Middle frontal gyrus (tissue), 1 donor: Measurements from ENCODE around the gene TPPP.
A peak's percentile ranks its signal among the peaks of the same experiment; 100 is the strongest.
"Not testable (repeated sequence)": the region's sequence is repeated elsewhere in the genome, so short reads cannot be mapped to it uniquely, and the experiment has no call there.

ENCODE experiments used
- DNase-seq: peaks from one replicate; pipeline ENCODE4 v3.0.0-alpha.2; 2015; ENCODE audit warnings: low spot score; ENCODE audit errors: extremely low spot score

TPPP gene

DNA sequence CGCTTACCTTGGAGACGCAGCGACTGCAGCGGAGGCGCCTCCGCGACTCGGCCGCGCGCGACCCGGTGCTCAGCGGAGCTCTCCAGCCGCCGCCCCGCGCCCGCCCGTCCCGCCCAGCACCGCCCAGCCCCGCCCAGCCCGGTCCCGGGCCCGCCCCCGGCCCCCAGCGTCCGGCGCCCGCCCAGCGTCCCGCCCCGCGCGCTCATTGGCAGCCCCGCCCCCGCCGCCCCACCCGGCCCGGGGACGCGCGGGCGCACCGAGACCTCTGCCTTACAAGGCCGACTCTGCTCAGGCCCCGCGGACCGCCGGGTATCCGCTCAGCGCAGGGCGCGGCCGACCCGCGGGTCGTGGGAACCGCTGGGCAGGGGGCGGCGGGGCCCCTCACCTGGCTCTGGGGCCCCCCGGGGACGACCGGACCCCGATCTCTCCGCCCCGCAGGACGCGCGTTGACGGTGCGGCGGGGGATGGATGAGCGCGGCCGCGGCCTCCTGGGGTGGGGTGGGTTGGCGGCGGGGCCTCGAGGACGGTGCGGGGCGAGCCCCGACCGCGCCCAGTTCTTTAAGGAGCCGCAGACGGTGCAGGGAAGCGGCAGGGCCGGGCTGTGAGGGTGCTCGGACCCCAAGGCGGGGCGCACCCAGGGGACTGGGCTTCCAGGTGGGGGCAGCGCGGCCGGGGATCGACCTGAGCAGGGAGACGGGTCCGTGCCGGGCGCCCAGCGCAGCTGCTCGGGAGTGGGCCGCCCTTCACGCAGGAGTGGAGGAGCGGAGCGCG, at the start of gene TPPP:
TPPP (minus strand) TSS at position 82 of the 771 bp plus-strand sequence. CDS start 15,292 bp downstream, outside the sequence.
- peak; percentile 84 for DNase-seq

DNA sequence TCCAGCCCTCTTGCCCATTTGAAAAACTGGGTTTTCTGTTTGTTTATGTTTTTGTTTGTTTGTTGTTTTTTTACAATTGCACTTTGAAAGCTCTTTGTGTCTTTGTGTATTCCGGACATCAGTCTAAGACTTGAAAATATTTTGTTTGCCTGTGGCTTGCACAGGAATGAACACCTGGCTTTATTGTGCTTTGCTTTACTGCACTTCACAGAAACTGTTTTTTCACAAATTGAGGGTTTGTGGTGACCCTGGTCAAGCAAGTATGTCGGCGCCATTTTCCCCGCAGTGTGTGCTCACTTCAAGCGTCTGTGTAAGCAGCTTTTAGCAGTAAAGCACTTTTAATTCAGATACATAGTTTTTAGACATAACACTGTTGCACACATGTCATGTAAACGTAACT, 49.1 kb upstream of the TPPP start:
- DNase-seq, result not testable (repeated sequence)

DNA sequence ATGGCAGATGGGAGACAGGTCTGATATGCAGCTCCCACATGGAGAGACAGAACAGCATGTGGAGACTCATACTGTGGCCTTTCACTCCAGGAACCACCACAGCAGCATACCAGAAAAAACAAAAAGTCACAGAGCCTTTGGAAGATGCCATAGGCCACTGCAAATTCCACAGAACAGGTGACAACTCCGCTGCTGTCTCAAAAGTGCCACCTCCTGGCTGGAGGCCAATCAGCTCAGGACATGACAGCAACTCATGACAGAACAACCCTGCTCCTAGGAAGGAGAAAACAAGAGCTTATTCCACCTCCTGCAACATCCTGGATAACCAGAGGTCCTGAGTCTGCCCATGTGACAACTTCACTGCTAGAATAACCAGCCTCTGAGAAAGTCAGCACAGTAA, 41.0 kb upstream of the TPPP start:
- not testable (repeated sequence) for DNase-seq

DNA sequence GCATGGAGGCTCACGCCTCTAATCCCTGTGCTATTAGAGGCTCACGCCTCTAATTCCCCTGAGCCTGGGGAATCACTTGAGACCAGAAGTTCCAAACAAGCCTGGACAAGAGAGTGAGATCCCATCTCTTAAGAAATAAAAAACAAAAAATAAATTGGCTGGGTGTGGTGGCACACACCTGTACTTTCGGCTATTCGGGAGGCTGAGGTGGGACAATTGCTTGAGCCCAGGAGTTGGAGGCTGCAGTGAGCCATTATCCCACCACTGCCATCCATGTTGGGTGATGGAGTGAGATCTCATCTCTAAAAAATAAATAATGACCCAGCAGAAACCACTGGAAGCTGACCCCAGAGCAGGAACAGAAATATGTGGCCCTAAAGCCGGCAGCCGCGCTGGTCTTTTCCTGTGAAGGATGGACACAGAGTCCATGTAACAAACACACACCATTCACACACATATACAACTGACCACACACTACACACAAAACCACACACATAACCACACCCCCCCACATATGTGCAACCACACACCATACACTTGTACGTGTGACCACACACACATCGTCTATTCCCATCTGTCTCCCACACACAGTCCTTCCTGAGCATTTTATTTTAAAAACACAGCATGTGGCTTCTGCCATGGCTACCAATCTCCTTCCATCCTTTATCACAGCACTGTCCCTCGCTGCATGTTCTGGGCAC, 39.8 kb upstream of the TPPP start:
- DNase-seq, result not testable (repeated sequence)

DNA sequence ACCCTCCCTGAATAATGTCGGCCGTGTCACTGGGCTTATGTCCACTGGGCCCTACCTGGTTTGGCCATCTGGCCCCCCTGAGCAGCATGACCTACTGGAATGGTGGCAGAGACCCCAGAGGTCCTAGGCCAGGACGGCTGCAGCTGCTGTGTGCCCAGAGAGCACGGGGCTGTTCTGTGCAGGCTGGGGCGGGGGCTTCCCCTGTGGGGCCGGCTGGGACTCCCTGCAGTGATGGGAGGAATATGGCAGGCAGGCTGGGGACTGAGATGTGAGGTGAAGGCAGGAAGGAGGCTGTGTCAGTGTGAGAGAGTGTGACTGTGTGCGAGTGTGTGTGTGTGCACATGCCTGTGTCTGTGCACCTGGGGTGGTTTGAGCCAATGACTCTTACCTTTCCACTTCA, 36.1 kb upstream of the TPPP start:
- DNase-seq, result not testable (repeated sequence)

DNA sequence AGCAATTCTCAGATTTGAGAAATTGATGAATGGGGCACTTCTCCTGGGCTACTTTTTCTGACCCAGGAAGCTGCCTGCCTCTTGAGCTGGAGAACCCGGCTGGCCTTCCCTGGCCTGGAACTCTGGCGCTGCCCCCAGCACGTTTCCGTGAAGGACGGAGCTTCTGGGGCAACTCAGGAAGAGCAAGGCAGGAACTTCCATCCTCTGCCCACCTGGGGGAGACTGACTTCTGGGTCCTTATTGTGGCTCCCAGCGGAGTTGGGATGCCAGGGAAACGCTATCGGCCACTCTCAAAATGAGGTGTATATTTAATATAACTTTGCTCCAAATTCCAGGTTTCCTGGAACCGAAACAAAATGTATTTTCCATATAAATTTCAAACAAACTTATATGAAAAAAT, 33.9 kb upstream of the TPPP start:
- not testable (repeated sequence) for DNase-seq

DNA sequence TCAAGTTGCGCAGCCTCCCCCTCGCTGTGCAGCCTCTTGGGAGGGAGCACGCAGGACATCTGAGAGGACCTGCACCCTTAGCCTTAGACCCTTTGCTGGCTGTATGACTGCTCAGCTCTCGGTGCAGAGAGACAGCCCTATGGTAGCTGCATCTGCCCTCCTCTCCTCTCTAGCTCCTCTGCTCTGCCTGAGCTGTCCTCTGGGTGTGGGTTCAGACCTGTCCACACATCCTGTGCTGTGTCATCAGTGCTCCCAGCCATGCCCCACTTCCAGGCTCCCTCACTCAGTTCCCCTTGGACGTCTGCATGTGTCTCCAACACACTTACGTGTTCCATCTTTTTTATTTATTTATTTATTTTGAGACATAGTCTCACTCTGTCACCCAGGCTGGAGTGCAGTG, 30.7 kb upstream of the TPPP start:
- DNase-seq, result not testable (repeated sequence)

DNA sequence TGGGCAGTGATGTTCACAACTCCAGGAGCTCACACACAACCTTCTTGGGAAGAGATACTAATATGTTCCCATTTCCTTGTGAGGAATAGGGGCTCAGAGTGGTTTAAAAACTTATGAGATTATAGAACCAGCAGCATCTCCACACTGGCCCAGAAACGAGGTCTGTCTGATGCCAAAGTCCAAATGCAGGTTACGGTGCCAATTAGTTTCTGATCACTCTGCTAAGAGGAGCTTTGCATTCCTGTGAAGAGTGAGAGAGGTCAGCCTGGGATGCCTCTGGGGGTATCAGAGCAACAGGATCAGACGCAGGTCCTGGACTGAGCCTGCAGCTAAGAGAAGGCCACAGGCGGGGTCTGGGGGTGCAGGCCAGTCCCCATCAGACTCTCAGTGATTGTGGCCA, 30.2 kb upstream of the TPPP start:
- DNase-seq, result not testable (repeated sequence)

DNA sequence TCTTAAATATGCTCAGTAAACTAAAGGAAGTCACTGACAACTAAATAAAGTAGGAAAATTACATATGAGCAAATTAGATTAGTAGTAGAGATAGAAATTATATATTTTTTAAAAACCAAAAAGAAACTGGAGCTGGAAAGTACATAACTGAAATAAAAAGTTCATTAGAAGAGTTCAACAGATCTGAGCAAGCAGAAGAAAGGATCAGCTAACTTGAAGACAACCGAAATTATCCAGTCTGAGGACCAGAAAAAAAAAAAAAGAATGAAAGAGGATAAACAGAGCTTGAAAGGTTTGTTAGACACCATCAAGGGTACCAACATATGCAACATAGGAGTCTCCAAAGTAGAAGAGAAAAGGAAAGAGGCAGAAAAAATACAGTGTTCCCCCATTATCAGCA, 26.2 kb upstream of the TPPP start:
- not testable (repeated sequence) for DNase-seq

DNA sequence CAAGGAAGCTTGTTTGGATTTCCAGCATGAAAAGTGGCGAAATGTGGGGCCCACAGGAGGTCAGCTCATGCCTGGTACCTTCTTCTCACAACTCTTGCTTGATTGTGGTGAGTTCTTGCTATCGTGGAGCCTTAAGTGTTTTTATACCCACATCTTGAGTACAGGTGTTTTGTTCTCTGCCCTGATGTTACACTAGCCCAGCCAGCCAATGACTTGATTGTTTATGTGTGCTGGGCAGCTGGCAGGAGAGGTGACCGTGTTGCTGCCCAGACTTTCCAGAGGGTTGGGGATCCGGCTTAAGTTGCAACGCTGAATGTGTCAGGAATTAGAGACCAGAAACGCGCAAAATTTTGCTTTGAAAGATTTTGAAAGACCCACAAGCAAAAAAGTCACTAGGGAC, 24.0 kb upstream of the TPPP start:
- no peak for DNase-seq

DNA sequence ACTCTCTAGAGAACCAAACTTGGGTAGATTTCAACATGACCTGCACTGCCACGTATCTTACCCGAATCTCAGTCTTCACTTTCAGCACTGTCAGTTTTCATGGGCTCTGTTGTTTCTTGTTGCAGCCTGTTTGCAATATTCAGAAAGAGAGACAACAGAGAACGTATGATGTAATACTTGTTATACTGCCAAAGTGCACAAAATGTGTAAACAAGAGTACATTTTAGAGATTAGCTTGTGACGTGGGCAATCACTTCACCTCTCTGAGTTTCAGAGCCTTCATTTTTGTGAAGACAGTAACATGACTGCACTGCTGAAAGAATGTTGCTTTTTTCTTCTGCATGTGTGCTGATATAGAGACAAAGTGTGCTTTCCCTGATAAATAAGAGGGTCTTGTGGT, 23.6 kb upstream of the TPPP start:
- DNase-seq, result not testable (repeated sequence)

DNA sequence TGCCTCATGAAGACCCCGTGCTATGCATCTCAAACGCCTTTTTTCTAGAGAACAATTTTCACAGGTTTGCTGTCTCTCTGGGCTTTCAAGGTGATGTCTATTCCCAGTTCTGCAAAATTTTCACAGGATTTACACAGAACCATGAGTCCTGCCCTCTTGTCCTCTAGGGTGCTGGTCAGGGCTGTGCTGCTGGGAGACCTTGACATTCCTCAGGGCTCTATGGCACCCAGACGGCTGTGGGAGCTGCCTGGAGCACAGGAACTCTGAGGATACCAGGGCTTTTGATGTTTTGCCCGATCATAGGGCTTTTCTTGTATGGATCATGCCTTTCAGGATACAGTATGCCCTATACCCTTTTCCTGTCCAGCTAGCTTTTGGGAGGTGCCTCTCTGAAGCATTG, 22.5 kb upstream of the TPPP start:
- not testable (repeated sequence) for DNase-seq

DNA sequence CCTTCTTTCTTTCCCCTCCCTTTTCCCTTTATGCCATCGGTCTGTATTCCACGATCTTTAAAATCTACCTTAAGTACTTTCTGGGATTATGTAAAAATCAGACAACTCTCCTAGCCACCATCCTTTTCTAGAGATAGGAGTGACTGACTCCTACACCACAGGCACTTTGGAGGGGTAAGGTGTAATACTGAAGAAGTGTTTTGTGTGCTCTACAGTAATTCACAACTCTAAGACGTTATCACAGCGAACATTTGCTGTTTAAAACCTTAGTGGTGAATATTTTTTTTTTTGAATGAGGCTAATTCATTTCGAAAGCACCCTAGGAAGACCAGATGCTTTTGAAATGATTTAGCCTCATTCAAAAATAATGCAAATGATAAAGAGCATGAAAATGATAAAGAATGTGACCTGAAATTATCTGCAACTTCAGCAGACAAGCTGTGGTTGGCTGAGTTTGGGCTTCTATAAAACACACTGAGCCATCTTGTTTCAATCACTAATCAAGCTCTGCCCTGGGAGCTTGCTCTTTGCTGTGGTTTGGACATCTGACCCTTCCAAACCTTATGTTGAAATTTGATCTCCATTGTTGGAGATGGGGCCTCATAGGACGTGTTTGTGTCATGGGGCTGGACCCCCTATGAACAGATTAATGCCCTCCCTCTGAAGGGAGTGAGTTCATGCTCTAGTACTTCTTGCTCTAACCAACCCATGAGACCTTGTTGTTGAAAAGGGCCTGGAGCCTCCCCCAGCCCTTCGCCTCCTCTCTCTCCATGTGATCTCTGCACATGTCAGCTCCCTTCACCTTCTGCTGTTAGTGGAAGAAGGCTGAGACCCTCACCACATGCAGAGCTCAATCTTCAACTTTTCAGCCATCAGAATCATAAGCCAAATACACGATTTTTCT, 21.3 kb upstream of the TPPP start:
- not testable (repeated sequence) for DNase-seq

DNA sequence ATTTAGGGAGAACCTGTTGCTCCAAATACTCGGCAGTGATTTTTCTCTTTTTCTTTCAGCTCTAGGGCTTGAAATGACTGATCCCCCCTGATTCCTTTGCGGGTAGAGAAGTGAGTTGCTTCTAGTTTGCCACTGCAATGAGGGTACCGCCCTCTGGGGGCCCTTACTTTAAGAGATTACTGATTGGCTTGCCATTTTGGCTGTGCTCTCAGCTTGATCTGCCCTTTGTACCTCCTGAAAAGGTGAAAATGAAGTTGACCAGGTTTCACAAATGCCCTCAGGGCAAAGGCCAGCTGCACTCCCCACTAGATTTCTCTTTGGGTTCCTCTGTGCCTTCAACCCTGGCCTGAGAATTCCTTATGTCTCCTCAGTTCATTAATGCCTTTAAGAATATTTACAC, 20.5 kb upstream of the TPPP start:
- DNase-seq, result not testable (repeated sequence)

DNA sequence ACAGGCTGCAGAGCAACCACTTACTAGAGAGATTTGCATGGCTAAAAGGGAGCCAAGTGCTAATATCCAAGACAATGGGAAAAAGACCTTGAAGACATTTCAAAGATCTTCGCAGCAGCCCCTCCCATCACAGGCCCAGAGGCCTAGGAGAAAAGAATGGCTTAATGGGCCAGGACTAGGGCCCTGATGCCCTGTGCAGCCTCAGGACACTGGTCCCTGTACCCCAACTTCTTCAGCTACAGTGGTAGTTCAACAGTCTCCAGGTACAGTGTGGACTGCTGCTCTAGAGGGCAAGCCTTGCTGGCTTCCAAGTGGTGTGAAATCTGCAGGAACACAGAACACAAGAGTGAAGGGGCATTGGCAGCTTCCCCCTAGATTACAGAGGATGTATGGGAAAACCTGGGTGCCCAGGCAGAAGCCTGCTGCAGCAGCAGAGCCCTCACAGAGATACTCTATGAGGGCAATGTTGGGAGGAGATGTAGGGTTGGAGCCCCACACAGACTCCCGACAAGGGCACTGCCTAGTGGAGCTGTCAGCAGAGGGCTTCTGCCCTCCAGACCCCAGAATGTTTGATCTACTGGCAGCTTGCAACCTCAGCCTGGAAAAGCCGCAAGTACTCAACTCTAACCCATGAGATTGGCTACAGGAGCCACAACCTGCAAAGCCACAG, 15.8 kb upstream of the TPPP start:
- DNase-seq, result not testable (repeated sequence)

DNA sequence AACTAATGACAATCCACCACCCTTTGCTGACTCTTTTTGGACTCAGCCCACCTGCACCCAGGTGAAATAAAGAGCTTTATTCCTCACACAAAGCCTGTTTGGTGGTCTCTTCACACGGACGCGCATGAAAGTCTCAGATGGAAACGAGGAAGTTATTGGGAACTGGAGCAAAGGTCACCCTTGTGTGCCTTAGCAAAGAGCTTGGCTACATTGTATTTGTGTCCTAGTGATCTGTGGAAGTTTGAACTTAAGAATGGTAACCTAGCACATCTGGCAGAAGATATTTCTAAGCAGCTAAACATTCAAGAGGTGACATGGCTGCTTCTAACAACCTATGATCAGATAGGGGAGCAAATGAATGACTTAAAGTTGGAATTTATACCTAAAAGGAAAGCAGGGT, 15.2 kb upstream of the TPPP start:
- not testable (repeated sequence) for DNase-seq

DNA sequence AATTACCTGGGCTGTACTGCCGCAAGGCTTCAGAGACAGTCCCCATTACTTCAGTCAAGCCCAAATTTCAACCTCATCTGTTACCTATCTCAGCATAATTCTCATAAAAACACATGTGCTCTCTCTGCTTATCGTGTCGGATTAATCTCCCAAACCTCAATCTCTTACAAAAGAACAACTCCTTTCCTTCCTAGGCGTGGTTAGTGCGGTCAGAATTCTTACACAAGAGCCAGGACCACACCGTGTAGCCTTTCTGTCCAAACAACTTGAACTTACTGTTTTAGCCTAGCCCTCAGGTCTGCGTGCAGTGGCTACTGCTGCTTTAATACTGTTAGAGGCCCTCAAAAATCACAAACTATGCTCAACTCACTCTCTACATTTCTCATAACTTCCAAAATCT, 13.0 kb upstream of the TPPP start:
- not testable (repeated sequence) for DNase-seq

DNA sequence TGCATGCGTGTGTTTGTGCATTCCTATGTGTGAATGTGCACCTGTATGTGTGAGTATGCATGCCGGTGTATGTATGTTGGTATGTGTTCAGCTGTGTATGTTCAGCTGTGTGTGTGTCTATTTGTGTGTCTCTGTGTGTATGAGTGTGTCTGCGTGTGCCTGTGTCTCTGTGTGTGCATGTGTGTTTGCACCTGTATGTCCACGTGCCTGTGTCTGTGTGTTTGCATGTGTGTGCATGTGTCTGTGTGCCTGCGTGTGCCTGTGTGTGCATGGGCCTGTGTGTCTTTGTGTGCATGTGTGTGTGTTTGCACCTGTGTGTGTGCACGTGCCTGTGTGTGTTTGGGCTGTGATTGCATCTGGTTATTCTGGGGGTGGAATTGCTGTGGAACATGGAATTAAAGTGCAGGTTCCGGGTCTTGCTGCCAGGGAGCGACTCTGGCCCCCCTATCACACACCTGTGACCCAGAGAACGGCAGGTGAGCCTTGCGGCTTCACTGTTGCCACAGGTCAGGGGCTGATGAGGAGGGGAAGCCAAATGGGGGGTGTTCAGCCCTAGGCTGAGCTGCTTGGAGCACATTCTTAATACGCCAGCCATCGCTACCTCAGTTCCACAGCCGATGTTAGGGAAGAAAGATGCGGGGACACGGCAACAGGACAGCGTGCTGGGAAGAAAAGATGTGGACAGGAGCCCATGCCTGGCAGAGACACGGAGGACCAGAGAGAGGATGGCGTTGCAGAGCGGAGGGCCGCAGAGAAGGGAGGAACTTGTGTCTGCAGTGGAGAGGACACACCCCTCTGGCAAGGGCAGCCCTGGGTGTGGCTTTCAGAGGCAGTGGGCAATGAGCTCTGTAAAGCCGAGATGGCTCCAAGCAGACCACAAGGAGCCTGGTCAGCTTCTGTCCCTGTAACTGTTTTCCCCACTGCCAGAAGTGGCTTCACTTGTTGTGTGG, 3.9 kb upstream of the TPPP start:
- not testable (repeated sequence) for DNase-seq

DNA sequence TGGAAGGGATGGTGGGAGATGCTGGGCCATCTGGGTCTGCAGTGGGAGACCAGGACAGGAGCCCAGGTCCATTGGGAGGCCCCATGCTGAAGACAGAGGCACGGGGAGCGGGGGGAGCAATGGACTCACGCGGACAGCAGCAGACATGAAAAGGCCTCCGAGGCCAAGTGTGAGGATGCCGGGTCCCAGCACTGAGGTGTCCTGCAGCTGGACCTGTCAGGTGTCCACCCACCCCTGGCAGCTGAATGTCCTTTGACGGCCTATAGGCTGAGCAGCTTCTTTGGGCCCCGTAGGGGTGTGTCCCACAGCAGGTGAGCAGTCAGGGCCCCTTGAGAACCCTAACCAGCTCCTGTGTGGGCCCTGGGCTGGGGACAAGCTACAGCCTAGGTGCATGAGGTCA, 3.0 kb upstream of the TPPP start:
- DNase-seq, result not testable (repeated sequence)

DNA sequence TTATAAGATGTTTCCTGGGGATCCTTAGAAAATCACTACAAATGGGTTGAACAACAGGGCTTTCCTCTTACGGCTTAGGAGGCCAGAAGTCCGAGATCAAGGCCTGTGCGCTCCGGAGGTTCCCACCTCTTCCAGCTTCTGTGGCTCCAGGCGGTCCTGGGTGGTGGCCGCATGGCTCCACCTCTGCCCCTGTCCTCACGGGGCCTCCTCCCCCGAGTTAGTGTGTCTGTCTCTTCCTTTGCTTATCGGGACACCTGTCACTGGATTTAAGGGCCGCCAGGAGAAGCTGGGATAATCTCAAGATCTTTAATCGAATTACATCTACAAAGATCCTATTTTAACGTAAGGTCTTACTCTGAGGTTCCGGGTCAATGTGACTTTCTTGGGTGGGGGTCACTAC, 2.3 kb upstream of the TPPP start:
- not testable (repeated sequence) for DNase-seq
